ENCODE results near the gene MAGI2. TPM values are rescaled to one million over a fixed set of nuclear protein-coding genes. Genes with fewer than 3 reads are reported as not detected.

MAGI2 gene
- total and polyA plus RNA-seq, 4 donors, result 0.37 to 4.1 (median 1.4) TPM

DNA sequence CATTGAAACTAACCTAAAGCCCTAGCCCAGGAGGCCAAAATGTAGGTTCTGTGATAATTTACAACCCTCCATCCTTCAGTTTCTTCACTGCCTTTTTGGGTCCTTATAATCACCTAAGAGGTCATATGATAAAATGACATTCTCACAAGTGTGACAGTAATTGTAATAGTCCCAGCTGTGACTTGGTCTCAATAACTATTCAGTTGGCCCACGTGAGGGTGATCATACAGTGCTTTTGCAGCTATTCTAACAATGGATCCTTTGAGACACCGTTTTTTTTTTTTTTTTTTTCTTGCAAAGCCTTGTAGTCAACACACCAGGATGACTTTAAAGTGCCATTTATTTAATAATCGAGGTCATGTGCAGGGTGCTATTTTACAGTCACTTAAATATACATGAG, 894.9 kb downstream of the MAGI2 start (continued):
- TF ChIP-seq, protein P1, sequence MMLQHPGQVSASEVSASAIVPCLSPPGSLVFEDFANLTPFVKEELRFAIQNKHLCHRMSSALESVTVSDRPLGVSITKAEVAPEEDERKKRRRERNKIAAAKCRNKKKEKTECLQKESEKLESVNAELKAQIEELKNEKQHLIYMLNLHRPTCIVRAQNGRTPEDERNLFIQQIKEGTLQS (IDR thresholded peaks at IDR 0.05), result no peak
- no peak for TF ChIP-seq GABPA (IDR thresholded peaks at IDR 0.05 in 1 of 2, conservative IDR thresholded peaks at IDR 0.05 in 1 of 2)
- TF ChIP-seq, protein P2, sequence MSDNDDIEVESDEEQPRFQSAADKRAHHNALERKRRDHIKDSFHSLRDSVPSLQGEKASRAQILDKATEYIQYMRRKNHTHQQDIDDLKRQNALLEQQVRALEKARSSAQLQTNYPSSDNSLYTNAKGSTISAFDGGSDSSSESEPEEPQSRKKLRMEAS (IDR thresholded peaks at IDR 0.05), result no peak

DNA sequence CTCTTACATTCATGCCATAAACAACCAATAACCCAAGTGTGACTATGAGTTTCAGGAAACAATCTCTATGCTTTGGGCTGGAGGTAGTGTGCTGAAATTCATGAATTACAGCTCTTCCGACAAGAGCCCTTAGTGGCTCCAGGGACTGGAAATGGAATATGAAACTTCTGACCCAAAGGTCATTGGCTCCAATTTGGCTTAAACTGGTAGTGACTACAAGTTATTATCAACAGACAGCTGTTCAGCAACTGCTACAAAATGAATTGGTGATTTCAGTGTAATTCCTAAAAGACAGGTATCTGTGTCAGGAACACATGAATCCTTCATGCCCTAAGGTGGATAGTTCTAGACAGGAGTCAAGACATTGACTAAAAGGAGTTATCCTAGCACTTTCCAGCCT, 909.5 kb downstream of the MAGI2 start:
- no peak for DNase-seq (ENCODE audit: low spot score)
- TF ChIP-seq JUND (IDR thresholded peaks at IDR 0.05) (no peak), TAF1 (conservative IDR thresholded peaks at IDR 0.05) (no peak), RXRA (IDR thresholded peaks at IDR 0.05) (peak; percentile 20 to 45), HNF4G (IDR thresholded peaks at IDR 0.05) (no peak)
- TF ChIP-seq, protein P3, sequence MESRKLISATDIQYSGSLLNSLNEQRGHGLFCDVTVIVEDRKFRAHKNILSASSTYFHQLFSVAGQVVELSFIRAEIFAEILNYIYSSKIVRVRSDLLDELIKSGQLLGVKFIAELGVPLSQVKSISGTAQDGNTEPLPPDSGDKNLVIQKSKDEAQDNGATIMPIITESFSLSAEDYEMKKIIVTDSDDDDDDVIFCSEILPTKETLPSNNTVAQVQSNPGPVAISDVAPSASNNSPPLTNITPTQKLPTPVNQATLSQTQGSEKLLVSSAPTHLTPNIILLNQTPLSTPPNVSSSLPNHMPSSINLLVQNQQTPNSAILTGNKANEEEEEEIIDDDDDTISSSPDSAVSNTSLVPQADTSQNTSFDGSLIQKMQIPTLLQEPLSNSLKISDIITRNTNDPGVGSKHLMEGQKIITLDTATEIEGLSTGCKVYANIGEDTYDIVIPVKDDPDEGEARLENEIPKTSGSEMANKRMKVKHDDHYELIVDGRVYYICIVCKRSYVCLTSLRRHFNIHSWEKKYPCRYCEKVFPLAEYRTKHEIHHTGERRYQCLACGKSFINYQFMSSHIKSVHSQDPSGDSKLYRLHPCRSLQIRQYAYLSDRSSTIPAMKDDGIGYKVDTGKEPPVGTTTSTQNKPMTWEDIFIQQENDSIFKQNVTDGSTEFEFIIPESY (IDR thresholded peaks at IDR 0.05), result no peak
- Histone ChIP-seq H3K9me3 (ENCODE audit: control insufficient read depth in 4 of 4, low read length in 3 of 4) (no peaks in the 10 kb centered on the region), H3K4me3 (ENCODE audit: low read depth in 1 of 3, low read length in 3 of 3) (no peak overlapping the region), H3K27me3 (ENCODE audit: control insufficient read depth in 4 of 4, insufficient read depth in 4 of 4, low read length in 3 of 4) (no peaks in the 10 kb centered on the region), H3K9ac (ENCODE audit: low read depth in 1 of 2, low read length in 2 of 2) (no peak overlapping the region), H3K27ac (ENCODE audit: low read depth in 1 of 2, low read length in 2 of 2) (no peak overlapping the region), H3K36me3 (ENCODE audit: control insufficient read depth in 4 of 4, insufficient read depth in 3 of 4, low read depth in 1 of 4, low read length in 3 of 4) (no peaks in the 10 kb centered on the region), H3K4me1 (ENCODE audit: control insufficient read depth in 4 of 4, insufficient read depth in 4 of 4, low read length in 3 of 4) (no peaks in the 10 kb centered on the region)
- WGBS, result 85% methylated on average over 1 of the region's 1 CpG

DNA sequence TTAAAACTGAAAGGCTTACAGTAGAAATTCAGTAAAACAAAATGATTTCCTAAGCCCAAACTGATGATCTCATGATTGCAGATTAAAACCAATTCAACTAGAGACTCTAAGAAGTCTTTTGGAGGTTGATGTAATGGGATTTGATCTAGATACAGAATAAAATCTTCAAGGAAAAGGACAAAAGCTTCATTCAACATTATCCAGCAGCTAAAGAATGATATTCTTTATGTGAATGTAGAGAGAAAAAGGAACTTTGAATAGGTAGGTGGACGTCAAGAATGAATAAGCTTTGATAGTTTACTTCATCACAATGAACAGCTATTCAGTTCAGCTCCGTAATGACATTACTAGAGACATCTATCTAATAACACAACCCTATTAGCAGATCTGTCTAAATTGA, 910.5 kb downstream of the MAGI2 start:
- H3K4me1 ChIP-seq (ENCODE audit: control insufficient read depth in 4 of 4, insufficient read depth in 4 of 4, low read length in 3 of 4), result no peaks in the 10 kb centered on the region
- H3K9ac ChIP-seq (ENCODE audit: low read depth in 1 of 2, low read length in 2 of 2), result no peak overlapping the region
- H3K9me3 ChIP-seq (ENCODE audit: control insufficient read depth in 4 of 4, low read length in 3 of 4), result no peaks in the 10 kb centered on the region
- TF ChIP-seq, protein P1 (IDR thresholded peaks at IDR 0.05), result no peak
- TF ChIP-seq RAD21 (IDR thresholded peaks at IDR 0.05), result no peak
- TF ChIP-seq, protein P4, sequence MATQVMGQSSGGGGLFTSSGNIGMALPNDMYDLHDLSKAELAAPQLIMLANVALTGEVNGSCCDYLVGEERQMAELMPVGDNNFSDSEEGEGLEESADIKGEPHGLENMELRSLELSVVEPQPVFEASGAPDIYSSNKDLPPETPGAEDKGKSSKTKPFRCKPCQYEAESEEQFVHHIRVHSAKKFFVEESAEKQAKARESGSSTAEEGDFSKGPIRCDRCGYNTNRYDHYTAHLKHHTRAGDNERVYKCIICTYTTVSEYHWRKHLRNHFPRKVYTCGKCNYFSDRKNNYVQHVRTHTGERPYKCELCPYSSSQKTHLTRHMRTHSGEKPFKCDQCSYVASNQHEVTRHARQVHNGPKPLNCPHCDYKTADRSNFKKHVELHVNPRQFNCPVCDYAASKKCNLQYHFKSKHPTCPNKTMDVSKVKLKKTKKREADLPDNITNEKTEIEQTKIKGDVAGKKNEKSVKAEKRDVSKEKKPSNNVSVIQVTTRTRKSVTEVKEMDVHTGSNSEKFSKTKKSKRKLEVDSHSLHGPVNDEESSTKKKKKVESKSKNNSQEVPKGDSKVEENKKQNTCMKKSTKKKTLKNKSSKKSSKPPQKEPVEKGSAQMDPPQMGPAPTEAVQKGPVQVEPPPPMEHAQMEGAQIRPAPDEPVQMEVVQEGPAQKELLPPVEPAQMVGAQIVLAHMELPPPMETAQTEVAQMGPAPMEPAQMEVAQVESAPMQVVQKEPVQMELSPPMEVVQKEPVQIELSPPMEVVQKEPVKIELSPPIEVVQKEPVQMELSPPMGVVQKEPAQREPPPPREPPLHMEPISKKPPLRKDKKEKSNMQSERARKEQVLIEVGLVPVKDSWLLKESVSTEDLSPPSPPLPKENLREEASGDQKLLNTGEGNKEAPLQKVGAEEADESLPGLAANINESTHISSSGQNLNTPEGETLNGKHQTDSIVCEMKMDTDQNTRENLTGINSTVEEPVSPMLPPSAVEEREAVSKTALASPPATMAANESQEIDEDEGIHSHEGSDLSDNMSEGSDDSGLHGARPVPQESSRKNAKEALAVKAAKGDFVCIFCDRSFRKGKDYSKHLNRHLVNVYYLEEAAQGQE (IDR thresholded peaks at IDR 0.05), result no peak
- TF ChIP-seq, protein P2 (IDR thresholded peaks at IDR 0.05), result no peak
- no peak for TF ChIP-seq RXRA (IDR thresholded peaks at IDR 0.05)
- TF ChIP-seq TAF1 (conservative IDR thresholded peaks at IDR 0.05), result no peak
- no peak for TF ChIP-seq YY1 (IDR thresholded peaks at IDR 0.05)
- WGBS, result 83% methylated on average over 2 of the region's 2 CpGs
- no peaks in the 10 kb centered on the region for H3K36me3 ChIP-seq (ENCODE audit: control insufficient read depth in 4 of 4, insufficient read depth in 3 of 4, low read depth in 1 of 4, low read length in 3 of 4)
- H3K27me3 ChIP-seq (ENCODE audit: control insufficient read depth in 4 of 4, insufficient read depth in 4 of 4, low read length in 3 of 4), result no peaks in the 10 kb centered on the region
- H3K4me3 ChIP-seq (ENCODE audit: low read depth in 1 of 3, low read length in 3 of 3), result no peak overlapping the region
- DNase-seq (ENCODE audit: low spot score), result no peak
- no peak overlapping the region for H3K27ac ChIP-seq (ENCODE audit: low read depth in 1 of 2, low read length in 2 of 2)

Data from liver (tissue), 9 donors.